ENCODE measurements around the gene PRKG1.

Gene PRKG1

DNA sequence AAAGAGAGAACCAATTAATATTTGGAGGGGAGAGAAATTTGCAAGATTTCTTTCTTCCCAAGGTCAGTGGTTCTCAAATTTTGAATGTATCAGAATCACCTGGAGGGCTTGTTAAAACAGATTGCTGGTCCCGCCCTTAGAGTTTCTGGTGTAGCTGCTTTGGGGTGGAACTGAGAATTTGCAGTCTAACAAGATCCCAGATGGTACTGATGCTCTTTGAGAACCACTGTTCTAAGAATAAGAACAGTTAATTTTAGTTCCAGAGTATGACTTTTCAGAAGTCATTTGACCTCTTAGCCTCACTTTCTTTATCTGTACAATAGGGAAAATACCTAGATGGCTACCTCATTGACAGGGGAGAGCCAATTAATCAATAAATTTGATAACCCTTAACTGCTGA is 161.6 kb downstream of the PRKG1 start:
- no peak overlapping the region for H3K4me3 ChIP-seq (ENCODE audit: low read length)
- H2AFZ ChIP-seq (ENCODE audit: low read depth, low read length): no peak overlapping the region
- no peaks in the 10 kb centered on the region for H3K27me3 ChIP-seq (ENCODE audit: insufficient read depth, low read length)
- H3K4me1 ChIP-seq (ENCODE audit: insufficient read depth, low read length): peaks cover 1% of the 10 kb centered on the region
- no peaks in the 10 kb centered on the region for H3K36me3 ChIP-seq (ENCODE audit: insufficient read depth, low read length)
- no peaks in the 10 kb centered on the region for H3K9me3 ChIP-seq (ENCODE audit: low read length)

DNA sequence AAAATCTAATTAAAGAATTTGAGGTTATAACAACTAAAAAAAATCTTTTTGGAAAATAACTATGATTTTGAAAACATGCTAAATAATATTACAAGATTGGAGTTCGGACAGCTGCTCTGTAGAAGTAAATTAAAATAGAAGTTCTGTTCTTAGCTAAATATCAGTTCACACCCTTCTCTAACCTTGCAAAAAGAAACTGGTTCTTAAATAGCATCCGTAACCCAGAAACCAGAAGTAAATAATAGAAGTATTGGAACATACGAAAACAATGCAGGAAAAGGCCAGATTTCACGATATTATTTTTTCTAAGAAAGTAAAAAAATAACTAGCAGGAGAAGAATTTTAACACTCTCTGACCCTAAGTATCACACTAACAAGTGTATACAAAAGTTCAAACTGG is 164.7 kb downstream of the PRKG1 start:
- no peak overlapping the region for H3K4me3 ChIP-seq (ENCODE audit: low read length)
- no peaks in the 10 kb centered on the region for H3K27me3 ChIP-seq (ENCODE audit: insufficient read depth, low read length)
- no peaks in the 10 kb centered on the region for H3K36me3 ChIP-seq (ENCODE audit: insufficient read depth, low read length)
- H3K4me1 ChIP-seq (ENCODE audit: insufficient read depth, low read length): peaks cover 26% of the 10 kb centered on the region
- H2AFZ ChIP-seq (ENCODE audit: low read depth, low read length): no peak overlapping the region
- no peaks in the 10 kb centered on the region for H3K9me3 ChIP-seq (ENCODE audit: low read length)

DNA sequence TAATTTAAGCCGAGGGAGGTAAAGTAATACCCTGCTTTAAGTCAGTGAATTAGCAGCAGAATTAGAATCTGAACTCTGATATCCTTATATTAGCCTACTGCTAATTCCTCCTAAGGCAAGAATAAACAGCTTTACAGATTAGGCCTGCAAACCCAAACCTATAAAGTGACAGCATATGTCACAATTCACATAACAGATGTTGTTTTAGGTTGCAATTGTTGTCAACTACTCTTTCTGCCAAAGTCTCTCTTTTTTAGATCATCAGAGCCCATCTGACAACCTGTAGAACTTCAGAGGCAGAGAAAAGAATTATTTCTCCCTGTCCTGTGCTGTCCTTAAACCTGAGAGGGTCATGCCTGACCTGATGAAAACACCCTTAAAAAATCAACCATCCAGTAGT is 167.2 kb downstream of the PRKG1 start:
- Histone ChIP-seq H3K9me3 (ENCODE audit: low read length) (no peaks in the 10 kb centered on the region), H3K4me1 (ENCODE audit: insufficient read depth, low read length) (peaks cover 49% of the 10 kb centered on the region), H2AFZ (ENCODE audit: low read depth, low read length) (no peak overlapping the region), H3K4me3 (ENCODE audit: low read length) (no peak overlapping the region), H3K36me3 (ENCODE audit: insufficient read depth, low read length) (no peaks in the 10 kb centered on the region), H3K27me3 (ENCODE audit: insufficient read depth, low read length) (no peaks in the 10 kb centered on the region)

DNA sequence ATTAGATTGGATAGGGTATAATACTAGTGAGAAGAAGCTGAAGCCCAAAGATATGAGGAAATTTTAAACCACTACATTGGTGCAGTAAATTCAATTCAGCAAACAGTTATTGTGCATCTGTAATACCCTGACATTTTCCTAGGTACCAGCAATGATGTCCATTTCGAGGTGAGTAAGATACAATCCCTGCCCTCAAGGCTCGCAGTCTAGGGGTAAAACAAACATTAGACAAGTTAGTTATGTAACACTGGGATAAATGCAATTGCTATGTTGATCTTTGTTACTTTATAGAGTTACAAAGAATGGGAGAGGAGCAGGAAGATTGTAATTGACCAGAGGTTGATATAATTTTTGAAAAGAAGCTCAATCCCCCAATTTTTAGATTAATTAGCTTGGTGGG is 168.1 kb downstream of the PRKG1 start:
- no peak overlapping the region for H2AFZ ChIP-seq (ENCODE audit: low read depth, low read length)
- H3K27me3 ChIP-seq (ENCODE audit: insufficient read depth, low read length): no peaks in the 10 kb centered on the region
- no peaks in the 10 kb centered on the region for H3K36me3 ChIP-seq (ENCODE audit: insufficient read depth, low read length)
- peaks cover 57% of the 10 kb centered on the region for H3K4me1 ChIP-seq (ENCODE audit: insufficient read depth, low read length)
- no peaks in the 10 kb centered on the region for H3K9me3 ChIP-seq (ENCODE audit: low read length)
- H3K4me3 ChIP-seq (ENCODE audit: low read length): no peak overlapping the region

DNA sequence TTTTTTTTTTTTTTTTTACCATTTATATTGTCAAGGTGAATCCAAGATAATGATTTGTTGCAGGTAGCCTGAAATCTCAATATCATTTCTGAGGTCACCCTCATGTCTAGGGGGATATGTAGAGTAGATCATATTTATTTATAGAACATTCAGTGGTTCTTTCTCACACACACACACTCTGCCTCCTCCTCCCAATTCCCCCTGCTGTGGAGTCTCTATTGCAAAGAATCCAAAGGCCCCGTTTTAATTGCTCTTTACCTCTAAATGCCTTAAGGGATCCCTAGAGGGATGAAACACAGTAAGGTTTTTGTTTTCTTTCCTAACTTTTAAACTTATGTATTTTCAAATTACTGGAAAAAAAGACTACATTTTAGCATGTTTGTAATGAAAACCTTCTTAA is 170.0 kb downstream of the PRKG1 start:
- no peaks in the 10 kb centered on the region for H3K9me3 ChIP-seq (ENCODE audit: low read length)
- peaks cover 64% of the 10 kb centered on the region for H3K4me1 ChIP-seq (ENCODE audit: insufficient read depth, low read length)
- peak overlapping the region; percentile 42 for H3K4me3 ChIP-seq (ENCODE audit: low read length)
- no peaks in the 10 kb centered on the region for H3K36me3 ChIP-seq (ENCODE audit: insufficient read depth, low read length)
- peak overlapping the region; percentile 49 for H2AFZ ChIP-seq (ENCODE audit: low read depth, low read length)
- no peaks in the 10 kb centered on the region for H3K27me3 ChIP-seq (ENCODE audit: insufficient read depth, low read length)

DNA sequence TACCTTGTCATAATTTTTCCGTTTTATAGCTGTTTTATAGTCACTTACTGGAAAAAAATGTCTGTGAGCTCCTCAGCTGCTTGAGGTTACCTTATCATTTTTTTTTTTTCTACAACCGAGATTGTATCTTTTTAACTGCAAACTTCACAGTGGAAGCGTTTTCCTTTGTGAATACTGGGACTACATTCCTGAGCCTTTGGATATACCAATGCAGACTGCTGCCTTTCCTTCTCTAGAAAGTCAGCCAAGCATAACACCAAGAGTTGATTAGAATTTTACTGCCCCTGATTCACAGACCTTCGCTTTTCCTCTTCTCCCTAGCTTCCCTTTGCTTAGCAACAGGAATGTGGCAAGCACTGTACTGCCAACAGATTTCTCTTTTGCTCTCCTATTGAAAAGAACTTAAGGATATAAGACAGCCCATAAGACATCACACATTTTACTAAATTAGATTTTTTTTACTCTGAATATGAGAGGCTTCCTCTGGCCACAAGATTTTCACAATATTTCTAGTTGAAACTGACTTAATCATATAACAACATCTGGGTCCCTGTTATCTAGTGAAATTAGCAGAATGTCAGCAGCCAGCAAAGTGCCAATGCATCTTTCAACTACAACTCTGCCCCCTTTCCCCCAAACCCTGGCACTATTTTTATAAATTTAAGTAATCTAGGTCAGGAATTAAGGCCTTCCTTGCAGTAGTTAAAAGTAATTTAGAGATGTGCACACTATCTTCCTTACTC is 170.6 kb downstream of the PRKG1 start:
- Histone ChIP-seq H3K4me1 (ENCODE audit: insufficient read depth, low read length) (peaks cover 64% of the 10 kb centered on the region), H3K9me3 (ENCODE audit: low read length) (no peaks in the 10 kb centered on the region), H3K36me3 (ENCODE audit: insufficient read depth, low read length) (no peaks in the 10 kb centered on the region), H3K27me3 (ENCODE audit: insufficient read depth, low read length) (no peaks in the 10 kb centered on the region), H2AFZ (ENCODE audit: low read depth, low read length) (peak overlapping the region; percentile 49), H3K4me3 (ENCODE audit: low read length) (peak overlapping the region; percentile 42)

DNA sequence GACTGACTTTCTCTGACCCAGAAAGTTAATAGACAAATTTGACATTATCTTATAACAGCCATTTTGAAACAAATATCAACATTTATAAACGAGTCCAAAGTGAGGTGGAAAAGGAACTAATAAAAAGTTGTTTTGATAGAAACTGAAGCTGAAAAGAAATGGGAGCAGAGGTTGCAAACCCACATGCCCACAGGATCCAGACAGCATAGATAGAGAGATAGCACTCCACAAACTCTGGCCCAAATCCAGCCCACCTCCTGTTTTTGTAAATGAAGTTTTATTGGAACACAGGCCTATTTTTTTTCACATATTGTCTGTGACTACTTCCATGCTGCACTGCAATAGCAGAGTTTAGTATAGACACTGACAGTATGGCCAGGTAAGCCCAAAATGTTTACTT is 171.9 kb downstream of the PRKG1 start:
- H2AFZ ChIP-seq (ENCODE audit: low read depth, low read length): no peak overlapping the region
- H3K36me3 ChIP-seq (ENCODE audit: insufficient read depth, low read length): no peaks in the 10 kb centered on the region
- H3K9me3 ChIP-seq (ENCODE audit: low read length): no peaks in the 10 kb centered on the region
- H3K4me3 ChIP-seq (ENCODE audit: low read length): no peak overlapping the region
- peaks cover 60% of the 10 kb centered on the region for H3K4me1 ChIP-seq (ENCODE audit: insufficient read depth, low read length)
- H3K27me3 ChIP-seq (ENCODE audit: insufficient read depth, low read length): no peaks in the 10 kb centered on the region

DNA sequence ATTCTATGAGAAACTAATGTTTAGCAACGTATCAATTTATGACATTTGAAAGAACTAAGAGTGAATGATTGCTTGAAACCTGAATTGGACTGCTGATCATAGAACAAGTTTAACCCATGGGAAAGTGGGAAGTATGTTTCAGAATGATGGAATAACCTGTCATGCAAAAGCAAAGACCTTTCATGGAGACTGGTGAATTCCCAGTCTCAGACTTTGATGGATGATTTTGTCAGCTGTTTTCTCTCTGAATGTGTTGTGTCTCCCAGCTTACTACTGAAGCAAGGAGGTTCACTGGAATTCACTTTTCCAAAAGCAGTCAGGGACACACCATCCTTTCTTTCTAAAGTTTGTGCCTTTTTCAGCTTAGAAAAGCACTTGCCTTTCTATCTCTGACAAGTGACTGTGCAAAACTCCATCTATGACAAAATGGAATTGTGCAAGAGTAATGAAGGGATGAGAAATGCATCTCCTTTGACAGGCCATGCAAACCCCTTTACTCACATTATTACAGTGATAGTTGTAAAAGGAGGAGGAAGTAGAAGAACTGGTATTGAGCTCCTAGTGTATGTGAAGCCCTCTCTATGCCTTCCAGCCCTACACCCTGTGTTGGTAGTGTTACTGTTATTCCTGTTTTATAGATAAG is 176.1 kb downstream of the PRKG1 start:
- Histone ChIP-seq H3K4me1 (ENCODE audit: insufficient read depth, low read length) (peaks cover 28% of the 10 kb centered on the region), H3K4me3 (ENCODE audit: low read length) (no peak overlapping the region), H3K36me3 (ENCODE audit: insufficient read depth, low read length) (no peaks in the 10 kb centered on the region), H3K27me3 (ENCODE audit: insufficient read depth, low read length) (no peaks in the 10 kb centered on the region), H2AFZ (ENCODE audit: low read depth, low read length) (no peak overlapping the region), H3K9me3 (ENCODE audit: low read length) (no peaks in the 10 kb centered on the region)

DNA sequence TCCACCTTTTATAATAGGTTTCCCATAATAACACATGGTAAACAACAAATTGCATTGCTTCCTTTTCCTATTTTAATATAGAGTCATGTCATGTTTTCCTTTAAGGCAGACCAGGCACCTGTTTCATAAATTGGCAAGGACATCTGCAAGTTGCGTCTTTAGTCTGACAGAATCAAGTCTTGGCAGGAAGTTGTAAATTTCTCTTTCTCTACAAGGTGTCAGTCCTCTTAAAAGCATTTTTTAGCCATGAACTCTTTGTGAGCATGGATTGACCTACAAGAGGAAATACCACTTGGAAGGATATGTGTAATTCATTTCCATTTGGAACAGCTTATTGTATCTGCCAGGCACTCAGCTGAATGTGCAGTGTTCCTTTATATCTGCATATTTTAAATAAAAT is 176.8 kb downstream of the PRKG1 start:
- Histone ChIP-seq H3K4me3 (ENCODE audit: low read length) (no peak overlapping the region), H2AFZ (ENCODE audit: low read depth, low read length) (no peak overlapping the region), H3K4me1 (ENCODE audit: insufficient read depth, low read length) (peaks cover 21% of the 10 kb centered on the region), H3K27me3 (ENCODE audit: insufficient read depth, low read length) (no peaks in the 10 kb centered on the region), H3K9me3 (ENCODE audit: low read length) (no peaks in the 10 kb centered on the region), H3K36me3 (ENCODE audit: insufficient read depth, low read length) (no peaks in the 10 kb centered on the region)

DNA sequence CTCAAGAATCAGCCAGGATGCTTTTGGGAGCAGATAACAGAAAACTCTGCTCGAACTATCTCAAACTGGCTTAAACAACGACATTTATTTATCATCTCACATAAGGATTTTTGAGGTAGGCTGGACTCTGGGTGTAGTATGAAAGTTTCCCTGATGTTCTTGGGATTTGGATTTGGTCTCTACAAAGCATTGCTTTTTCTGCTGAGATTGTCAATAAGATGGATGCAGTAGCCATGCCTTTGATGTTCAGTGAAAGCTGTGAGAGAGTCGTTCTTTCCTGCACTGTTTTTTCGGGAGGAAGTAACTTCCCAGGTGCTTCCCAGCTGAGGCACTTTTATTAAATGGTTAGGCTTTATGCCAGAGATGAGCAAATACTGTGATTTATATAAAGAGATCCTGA is 181.1 kb downstream of the PRKG1 start:
- no peak overlapping the region for H2AFZ ChIP-seq (ENCODE audit: low read depth, low read length)
- no peak overlapping the region for H3K4me3 ChIP-seq (ENCODE audit: low read length)
- no peaks in the 10 kb centered on the region for H3K36me3 ChIP-seq (ENCODE audit: insufficient read depth, low read length)
- peaks cover 4% of the 10 kb centered on the region for H3K4me1 ChIP-seq (ENCODE audit: insufficient read depth, low read length)
- no peaks in the 10 kb centered on the region for H3K9me3 ChIP-seq (ENCODE audit: low read length)
- no peaks in the 10 kb centered on the region for H3K27me3 ChIP-seq (ENCODE audit: insufficient read depth, low read length)

DNA sequence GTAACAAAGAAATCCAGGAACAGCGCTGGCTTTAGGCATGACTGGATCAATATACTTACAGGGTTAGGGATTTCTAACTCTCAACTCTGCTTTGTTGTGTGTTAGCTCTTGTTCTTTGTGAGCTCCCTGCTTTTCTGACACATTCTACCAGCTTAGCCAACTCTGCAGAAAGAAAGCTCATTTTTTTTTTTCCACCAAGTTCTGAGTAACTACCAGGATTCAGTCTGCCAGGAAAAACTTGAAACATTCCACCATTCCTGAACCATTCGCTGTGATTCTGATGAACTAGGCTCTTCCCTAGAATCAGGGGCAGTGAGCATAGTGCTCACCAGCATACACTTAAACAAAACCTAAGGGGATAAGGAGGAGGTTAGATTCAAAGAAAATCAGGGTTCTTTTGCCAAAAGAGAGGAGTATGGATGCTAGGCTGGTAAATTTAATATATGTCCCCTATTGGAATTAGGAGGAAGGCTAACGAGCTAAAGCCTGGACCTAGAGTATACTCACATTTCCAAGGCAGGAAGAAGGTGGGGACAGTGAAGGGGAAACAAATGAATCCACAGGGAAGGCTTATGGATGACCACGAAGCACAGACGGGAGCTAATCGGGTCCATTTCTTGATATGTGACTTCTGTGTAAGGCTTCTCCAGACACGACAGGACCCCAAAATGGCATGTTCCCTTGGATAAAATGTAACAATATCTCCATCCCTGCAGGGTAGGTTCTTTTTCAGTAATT is 183.4 kb downstream of the PRKG1 start:
- H3K9me3 ChIP-seq (ENCODE audit: low read length): no peaks in the 10 kb centered on the region
- H3K4me3 ChIP-seq (ENCODE audit: low read length): no peak overlapping the region
- no peaks in the 10 kb centered on the region for H3K27me3 ChIP-seq (ENCODE audit: insufficient read depth, low read length)
- H3K36me3 ChIP-seq (ENCODE audit: insufficient read depth, low read length): no peaks in the 10 kb centered on the region
- H3K4me1 ChIP-seq (ENCODE audit: insufficient read depth, low read length): peaks cover 3% of the 10 kb centered on the region
- no peak overlapping the region for H2AFZ ChIP-seq (ENCODE audit: low read depth, low read length)

DNA sequence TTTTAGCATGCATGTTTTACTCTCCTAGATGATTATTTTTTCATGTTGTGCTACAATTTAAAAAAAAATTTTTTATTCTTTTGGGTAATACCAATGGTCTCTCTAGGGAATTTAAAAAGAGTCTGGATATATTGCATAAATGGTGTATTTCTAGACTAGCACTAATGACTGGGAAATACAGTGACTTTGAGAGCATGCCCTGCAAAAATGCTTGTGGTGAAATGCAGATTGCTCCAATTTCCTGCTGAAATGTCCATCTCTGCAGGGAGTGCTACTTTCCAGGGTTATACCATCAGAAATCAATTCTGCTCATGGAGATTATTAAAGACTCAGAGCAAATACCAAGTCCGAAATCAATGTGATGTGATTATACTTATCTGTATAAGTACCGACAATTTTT is 186.1 kb downstream of the PRKG1 start:
- Histone ChIP-seq H3K36me3 (ENCODE audit: insufficient read depth, low read length) (no peaks in the 10 kb centered on the region), H3K9me3 (ENCODE audit: low read length) (no peaks in the 10 kb centered on the region), H3K4me3 (ENCODE audit: low read length) (no peak overlapping the region), H2AFZ (ENCODE audit: low read depth, low read length) (no peak overlapping the region), H3K4me1 (ENCODE audit: insufficient read depth, low read length) (no peaks in the 10 kb centered on the region), H3K27me3 (ENCODE audit: insufficient read depth, low read length) (no peaks in the 10 kb centered on the region)

DNA sequence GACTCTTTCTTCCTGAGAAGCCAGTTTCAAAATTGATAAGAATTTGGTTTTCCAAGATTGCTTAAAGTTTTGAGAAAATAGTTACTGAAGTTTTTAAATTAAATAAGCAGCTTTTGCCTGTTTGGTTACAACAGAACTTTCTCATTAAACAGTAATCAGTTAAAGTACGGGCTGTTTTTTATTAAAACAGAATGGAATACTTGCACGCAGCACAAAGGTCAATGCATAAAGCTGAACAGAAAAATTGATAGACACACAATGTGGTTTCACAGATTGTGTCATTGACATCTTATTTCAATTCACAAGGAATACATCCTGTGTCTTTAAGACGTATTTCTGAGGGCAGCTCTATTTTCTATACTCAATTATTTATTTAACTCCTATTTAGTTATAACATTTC is 192.2 kb downstream of the PRKG1 start:
- Histone ChIP-seq H3K4me3 (ENCODE audit: low read length) (no peak overlapping the region), H3K27me3 (ENCODE audit: insufficient read depth, low read length) (no peaks in the 10 kb centered on the region), H3K9me3 (ENCODE audit: low read length) (no peaks in the 10 kb centered on the region), H3K4me1 (ENCODE audit: insufficient read depth, low read length) (peaks cover 2% of the 10 kb centered on the region), H2AFZ (ENCODE audit: low read depth, low read length) (no peak overlapping the region), H3K36me3 (ENCODE audit: insufficient read depth, low read length) (no peaks in the 10 kb centered on the region)
